Measurements from ENCODE around the gene RABGAP1L.

DNA sequence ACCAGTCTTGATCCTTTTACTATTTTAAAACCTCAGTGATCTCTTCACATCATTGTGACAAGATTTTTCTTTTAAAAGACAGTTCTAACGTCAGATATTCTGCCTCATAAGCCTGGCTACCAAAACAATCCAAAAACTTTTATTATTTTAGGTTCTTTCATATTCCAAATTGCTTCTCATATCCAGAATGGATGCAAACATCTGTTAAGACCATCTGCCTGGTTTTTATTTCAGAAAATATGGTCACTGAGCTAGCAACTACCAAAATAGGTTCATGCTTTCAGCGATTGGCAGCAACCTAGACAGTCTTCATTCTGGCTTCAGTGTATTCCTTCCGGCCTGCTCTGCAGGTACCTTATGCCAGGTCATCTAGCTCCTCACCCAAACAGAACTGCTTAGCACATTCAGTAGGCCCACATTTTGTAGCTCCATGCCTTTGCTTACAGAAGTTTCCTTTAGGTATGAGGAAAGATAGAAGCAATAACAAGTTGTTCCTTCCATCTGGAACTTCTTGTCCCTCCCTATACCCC, 781.4 kb downstream of the RABGAP1L start:
- TF ChIP-seq, protein P1, sequence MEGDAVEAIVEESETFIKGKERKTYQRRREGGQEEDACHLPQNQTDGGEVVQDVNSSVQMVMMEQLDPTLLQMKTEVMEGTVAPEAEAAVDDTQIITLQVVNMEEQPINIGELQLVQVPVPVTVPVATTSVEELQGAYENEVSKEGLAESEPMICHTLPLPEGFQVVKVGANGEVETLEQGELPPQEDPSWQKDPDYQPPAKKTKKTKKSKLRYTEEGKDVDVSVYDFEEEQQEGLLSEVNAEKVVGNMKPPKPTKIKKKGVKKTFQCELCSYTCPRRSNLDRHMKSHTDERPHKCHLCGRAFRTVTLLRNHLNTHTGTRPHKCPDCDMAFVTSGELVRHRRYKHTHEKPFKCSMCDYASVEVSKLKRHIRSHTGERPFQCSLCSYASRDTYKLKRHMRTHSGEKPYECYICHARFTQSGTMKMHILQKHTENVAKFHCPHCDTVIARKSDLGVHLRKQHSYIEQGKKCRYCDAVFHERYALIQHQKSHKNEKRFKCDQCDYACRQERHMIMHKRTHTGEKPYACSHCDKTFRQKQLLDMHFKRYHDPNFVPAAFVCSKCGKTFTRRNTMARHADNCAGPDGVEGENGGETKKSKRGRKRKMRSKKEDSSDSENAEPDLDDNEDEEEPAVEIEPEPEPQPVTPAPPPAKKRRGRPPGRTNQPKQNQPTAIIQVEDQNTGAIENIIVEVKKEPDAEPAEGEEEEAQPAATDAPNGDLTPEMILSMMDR (IDR thresholded peaks at IDR 0.05; ENCODE audit: low read depth, low read length): no peak
- no peak for TF ChIP-seq EZH2phosphoT487 (IDR thresholded peaks at IDR 0.05; ENCODE audit: low read depth)
